ENCODE results near the gene RPS15A. TPM values are rescaled to one million over a fixed set of nuclear protein-coding genes. Genes with fewer than 3 reads are reported as not detected.

RPS15A gene
- 1,680 and 1,863 TPM in 2 replicates for total RNA-seq

GRCh38 chr16:18789850-18790706 lies at the start of gene RPS15A:
RPS15A (minus strand) TSS chr16:18790334; CDS start chr16:18789113, 1,221 bp downstream.

GRCh38 chr16:18801145-18801972 lies 11.2 kb upstream of the RPS15A start, which contains the start of gene ARL6IP1:
ARL6IP1 (minus strand) TSS chr16:18801549; CDS start chr16:18801466, 83 bp downstream.

Other genes with a start within 250 kb of the RPS15A start
- gene NOMO2, start 228.2 kb downstream of the RPS15A start, total RNA-seq = 96.4 and 104 TPM in 2 replicates
- gene ARL6IP1, start 11.2 kb upstream of the RPS15A start, total RNA-seq = 316 and 558 TPM in 2 replicates
- gene SMG1, start 136.1 kb upstream of the RPS15A start, total RNA-seq = 49.1 and 57.2 TPM in 2 replicates
- 0.56 and 0.77 TPM in 2 replicates for gene TMC7, start 193.6 kb upstream of the RPS15A start, total RNA-seq